Uterus (tissue), 4 donors: Measurements from ENCODE around the gene HOOK2. TPM values are rescaled to one million over a fixed set of nuclear protein-coding genes. Genes with fewer than 3 reads are reported as not detected.

Experiments
- DNase-seq, 2 donors: peaks; one replicate each; pipeline ENCODE4 v3.0.0-alpha.2; 2019 to 2020
- H3K27ac ChIP-seq, 2 donors: fragments of 200-600 bp; sonication (generic); 1 replicate in 1 of 2; 2 replicates in 1 of 2; pipeline ENCODE4 v1.5.1; 2016 to 2018
- H3K27me3 ChIP-seq, 2 donors: fragments of 200-600 bp; sonication (generic); one replicate each; pipeline ENCODE4 v1.5.1; 2018 to 2019; ENCODE audit warnings: control low read depth in 1 of 2
- H3K36me3 ChIP-seq, 2 donors: fragments of 200-600 bp; sonication (generic); one replicate each; pipeline ENCODE4 v1.5.1; 2019; ENCODE audit warnings: control low read depth in 1 of 2
- H3K4me1 ChIP-seq, 2 donors: fragments of 200-600 bp; sonication (generic); one replicate each; pipeline ENCODE4 v1.5.1; 2018 to 2019; ENCODE audit warnings: control low read depth in 1 of 2
- H3K4me3 ChIP-seq, 2 donors: fragments of 200-600 bp; sonication (generic); 1 replicate in 1 of 2; 2 replicates in 1 of 2; pipeline ENCODE4 v1.5.1; 2018 to 2019; ENCODE audit warnings: mild to moderate bottlenecking in 1 of 2
- H3K9me3 ChIP-seq, 2 donors: fragments of 200-600 bp; sonication (generic); one replicate each; pipeline ENCODE4 v1.5.1; 2019; ENCODE audit warnings: control low read depth in 1 of 2
- POLR2A ChIP-seq, 2 donors: fragments of 450-650 bp; IDR thresholded peaks; one replicate each; pipeline ENCODE4 v1.6.1; 2016; ENCODE audit warnings: antibody characterized with exemption in 2 of 2, mild to moderate bottlenecking in 1 of 2, moderate library complexity in 1 of 2
- intact Hi-C: fragments of 100-400 bp; cut with DNase I; formaldehyde crosslinking; loops from one replicate; pipeline ENCODE4 v1.15.1; 2023; ENCODE audit warnings: low total_unique reads
- total RNA-seq, 4 donors: library from RNA; depleted of rRNA in 3 of 4; stranded (reverse); fragments of >200 nt in 3 of 4; gene quantifications; one replicate each; pipeline versions ENCODE4 v1.1.0 to v1.2.4, GENCODE V29; 2014 to 2023
- TF ChIP-seq, protein P1 (sequence below), 4 experiments: fragments of 200-600 bp in 2 of 4; fragments of 450-650 bp in 2 of 4; sonication (generic) in 2 of 4; IDR thresholded peaks; one replicate each; pipeline ENCODE4 v1.5.1; 2016 to 2019; ENCODE audit warnings: antibody characterized with exemption in 4 of 4, mild to moderate bottlenecking in 2 of 4, moderate library complexity in 1 of 4
- donor health status: DM: yes; HTN: yes; CAD: no.

The HOOK2 gene
- total RNA-seq, 4 donors from 2014 or later, result 0.59 to 37.5 (median 14.0) TPM

DNA sequence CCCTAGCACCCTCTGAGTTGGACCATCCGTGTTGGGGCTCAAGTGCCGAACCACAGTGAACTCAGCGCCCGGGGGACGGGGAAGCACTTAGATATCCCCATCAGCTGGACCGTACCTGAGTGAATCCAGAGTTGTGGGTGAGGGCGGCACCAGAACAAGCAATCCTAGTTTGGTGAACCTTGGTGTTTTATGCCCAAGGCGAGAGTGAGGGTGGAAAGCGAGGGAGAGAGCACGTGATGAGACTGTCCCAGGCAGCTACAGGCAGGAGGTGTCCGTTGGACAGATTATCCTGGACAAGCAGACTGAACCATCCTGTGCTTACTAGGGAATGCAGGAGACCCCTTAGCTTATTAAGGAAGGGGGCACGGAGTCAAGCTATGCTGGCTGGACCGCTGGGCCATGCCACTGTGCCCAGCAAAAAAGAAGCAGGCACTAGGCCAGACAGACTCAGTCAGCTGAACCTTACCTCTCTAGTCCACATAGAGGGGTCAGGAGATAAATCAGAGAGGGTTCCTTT, 37.5 kb downstream of the HOOK2 start:
- Histone ChIP-seq H3K4me1 (peaks cover 5 to 13% of the 10 kb centered on the region in 2 donors), H3K27ac (peak overlapping the region; percentile 87), H3K27me3 (no peaks in the 10 kb centered on the region), H3K4me3 (peak overlapping the region; percentile 63 to 83), H3K36me3 (no peaks in the 10 kb centered on the region), H3K9me3 (no peaks in the 10 kb centered on the region)
- DNase-seq, result no peak
- TF ChIP-seq, protein P1, sequence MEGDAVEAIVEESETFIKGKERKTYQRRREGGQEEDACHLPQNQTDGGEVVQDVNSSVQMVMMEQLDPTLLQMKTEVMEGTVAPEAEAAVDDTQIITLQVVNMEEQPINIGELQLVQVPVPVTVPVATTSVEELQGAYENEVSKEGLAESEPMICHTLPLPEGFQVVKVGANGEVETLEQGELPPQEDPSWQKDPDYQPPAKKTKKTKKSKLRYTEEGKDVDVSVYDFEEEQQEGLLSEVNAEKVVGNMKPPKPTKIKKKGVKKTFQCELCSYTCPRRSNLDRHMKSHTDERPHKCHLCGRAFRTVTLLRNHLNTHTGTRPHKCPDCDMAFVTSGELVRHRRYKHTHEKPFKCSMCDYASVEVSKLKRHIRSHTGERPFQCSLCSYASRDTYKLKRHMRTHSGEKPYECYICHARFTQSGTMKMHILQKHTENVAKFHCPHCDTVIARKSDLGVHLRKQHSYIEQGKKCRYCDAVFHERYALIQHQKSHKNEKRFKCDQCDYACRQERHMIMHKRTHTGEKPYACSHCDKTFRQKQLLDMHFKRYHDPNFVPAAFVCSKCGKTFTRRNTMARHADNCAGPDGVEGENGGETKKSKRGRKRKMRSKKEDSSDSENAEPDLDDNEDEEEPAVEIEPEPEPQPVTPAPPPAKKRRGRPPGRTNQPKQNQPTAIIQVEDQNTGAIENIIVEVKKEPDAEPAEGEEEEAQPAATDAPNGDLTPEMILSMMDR (IDR thresholded peaks at IDR 0.05), result no peak
- TF ChIP-seq POLR2A (IDR thresholded peaks at IDR 0.05), result no peak
- intact Hi-C loops, result no loop called here

DNA sequence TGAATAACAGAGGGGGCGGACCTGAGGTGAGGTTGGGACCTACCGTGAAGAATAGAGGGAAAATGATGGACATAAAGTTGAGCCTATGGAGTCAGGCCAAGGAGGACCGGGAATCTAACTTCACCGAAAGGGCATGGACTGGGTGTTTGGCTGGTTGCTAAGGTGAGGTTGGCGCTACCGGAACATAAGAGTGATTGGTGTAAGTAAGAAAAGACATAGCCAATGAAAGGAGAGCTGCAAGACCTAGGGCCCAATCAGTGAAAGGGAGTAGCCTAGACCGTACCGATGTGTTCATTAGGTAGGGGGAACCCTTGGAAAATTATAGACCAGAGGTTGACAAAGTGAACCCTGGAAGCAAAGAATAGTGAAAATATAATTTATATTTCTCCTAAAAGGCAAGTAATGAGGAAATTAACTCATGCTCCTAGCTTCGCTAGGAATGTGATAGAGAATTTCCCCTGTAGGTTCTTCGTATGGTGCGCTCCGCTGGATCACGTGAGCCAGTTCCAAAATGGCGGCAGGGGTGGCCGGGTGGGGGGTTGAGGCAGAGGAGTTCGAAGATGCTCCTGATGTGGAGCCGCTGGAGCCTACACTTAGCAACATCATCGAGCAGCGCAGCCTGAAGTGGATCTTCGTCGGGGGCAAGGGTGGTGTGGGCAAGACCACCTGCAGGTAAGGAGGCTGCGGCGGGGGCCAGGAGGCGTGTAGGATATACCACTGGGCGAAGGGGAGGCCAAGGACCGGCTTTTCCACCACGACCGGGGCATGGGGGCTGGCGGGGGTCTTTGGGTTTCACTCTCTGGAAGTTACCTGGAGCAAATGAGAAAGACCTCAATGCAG, 38.1 kb downstream of the HOOK2 start, which contains the start of gene GET3:
Gene GET3, plus strand, starts transcription at position 503 of the 840 bp plus-strand sequence. Its CDS starts 9 bp downstream, at position 512.
- H3K36me3 ChIP-seq, result no peaks in the 10 kb centered on the region
- TF ChIP-seq, protein P1 (IDR thresholded peaks at IDR 0.05), result peak in 2 of 4 experiments; percentile 25 to 44
- TF ChIP-seq POLR2A (IDR thresholded peaks at IDR 0.05), result peak in 1 of 2 donors; percentile 39
- intact Hi-C loops, result no loop called here
- H3K27ac ChIP-seq, result peak within 1 kb of the TSS; percentile 87
- DNase-seq, result peak; percentile 74 to 97
- no peaks in the 10 kb centered on the region for H3K9me3 ChIP-seq
- H3K4me3 ChIP-seq, result peak within 1 kb of the TSS; percentile 63 to 83
- H3K27me3 ChIP-seq, result no peaks in the 10 kb centered on the region
- peaks cover 8 to 19% of the 10 kb centered on the region in 2 donors for H3K4me1 ChIP-seq

DNA sequence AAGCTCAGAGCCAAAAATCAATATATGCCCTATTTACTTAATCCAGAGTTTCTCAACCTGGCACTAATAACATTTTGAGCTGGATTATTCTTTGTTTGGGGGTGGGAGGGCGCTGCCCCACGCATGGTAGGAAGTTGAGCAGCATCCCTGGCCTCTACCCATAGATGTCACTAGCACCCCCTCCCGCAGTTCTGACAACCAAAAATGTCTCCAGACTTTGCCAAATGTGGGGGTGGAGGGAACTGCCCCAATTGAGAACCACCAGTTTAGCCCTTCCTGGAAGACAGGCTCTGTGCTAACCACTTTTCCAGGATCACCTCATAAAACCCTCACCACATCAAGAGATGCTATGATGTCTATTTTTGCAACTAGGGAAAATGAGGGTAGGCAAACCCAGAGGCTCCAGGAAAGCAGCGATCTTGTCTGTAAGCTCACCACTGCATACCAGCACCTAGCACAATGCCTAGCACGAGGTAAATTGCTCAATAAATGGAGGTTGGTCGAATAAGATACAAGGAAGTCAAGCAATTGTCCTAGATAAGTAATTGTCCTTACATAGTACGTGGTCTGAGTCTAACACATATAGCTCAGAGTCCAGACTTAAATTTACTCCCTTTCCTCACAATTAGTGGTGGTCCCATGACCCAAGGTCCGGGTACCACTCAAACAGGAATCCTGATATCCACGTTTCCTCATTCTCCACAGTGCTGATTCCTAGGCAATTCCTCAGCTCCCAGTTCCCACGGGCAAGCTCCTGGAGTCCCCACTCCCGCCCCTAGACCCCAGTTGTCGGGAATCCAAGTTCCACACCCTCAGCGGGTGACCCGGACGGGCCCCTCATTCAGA, 41.8 kb downstream of the HOOK2 start:
- intact Hi-C loops, result no loop called here

DNA sequence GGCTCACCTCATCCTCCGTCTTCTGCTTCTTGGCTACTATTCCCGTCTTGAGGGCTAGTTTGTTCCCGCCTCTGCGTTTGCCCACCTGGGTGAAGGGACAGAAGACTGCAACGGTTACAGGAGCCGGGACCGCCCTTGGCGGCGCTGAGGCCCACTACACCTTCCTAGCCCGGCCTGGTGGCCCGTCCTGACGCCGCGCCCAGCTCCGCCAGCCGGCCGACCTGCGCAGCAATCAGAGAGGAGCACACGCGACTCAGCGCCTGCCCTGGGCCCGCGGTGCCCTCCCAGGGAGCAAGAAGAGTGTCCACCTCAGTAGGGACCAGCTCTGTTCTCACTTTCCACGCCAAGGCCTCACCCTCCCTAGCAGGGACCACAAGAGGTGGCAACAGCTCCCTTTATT, 44.0 kb downstream of the HOOK2 start:
- intact Hi-C loops, result no loop called here
- H3K27me3 ChIP-seq, result no peaks in the 10 kb centered on the region
- DNase-seq, result no peak
- H3K9me3 ChIP-seq, result no peaks in the 10 kb centered on the region
- no peak overlapping the region for H3K27ac ChIP-seq
- no peaks in the 10 kb centered on the region for H3K36me3 ChIP-seq
- H3K4me3 ChIP-seq, result no peak overlapping the region
- H3K4me1 ChIP-seq, result peaks cover 8 to 15% of the 10 kb centered on the region in 2 donors
- TF ChIP-seq POLR2A (IDR thresholded peaks at IDR 0.05), result no peak
- TF ChIP-seq, protein P1 (IDR thresholded peaks at IDR 0.05), result no peak

More for the DNA sequence above, 41.8 kb downstream of the HOOK2 start:
- Histone ChIP-seq H3K27ac (peak overlapping the region; percentile 86 to 88), H3K4me3 (peak overlapping the region; percentile 54 to 81), H3K4me1 (peaks cover 8 to 21% of the 10 kb centered on the region in 2 donors), H3K9me3 (no peaks in the 10 kb centered on the region), H3K27me3 (no peaks in the 10 kb centered on the region), H3K36me3 (no peaks in the 10 kb centered on the region)
- no peak for DNase-seq
- no peak for TF ChIP-seq POLR2A (IDR thresholded peaks at IDR 0.05)
- TF ChIP-seq, protein P1 (IDR thresholded peaks at IDR 0.05), result no peak
